ENCODE results near the gene CIBAR2. TPM values are rescaled to one million over a fixed set of nuclear protein-coding genes. Genes with fewer than 3 reads are reported as not detected.

CIBAR2 gene
- total RNA-seq, 1 donor from 2014 or later, result not detected

DNA sequence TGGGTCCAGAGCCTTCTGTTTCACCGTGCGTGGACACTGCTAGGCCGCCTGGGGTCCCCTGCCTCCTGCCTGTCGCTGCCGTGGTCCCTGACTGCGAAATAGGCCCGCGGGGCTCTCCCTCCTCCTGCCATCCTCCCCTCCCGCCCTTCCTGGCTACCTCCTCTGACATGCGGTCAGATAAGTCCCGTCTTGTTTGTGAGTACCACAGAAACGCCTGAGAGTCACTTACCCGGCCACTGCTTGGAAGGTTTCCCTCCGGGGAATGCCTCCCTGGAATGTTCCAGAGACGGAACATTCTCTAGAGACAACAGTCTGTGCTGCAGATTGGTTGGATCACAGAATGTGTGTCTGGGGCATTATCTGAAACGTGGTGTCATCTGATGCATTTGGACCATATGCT, 22.7 kb downstream of the CIBAR2 start:
- DNase-seq (ENCODE audit: low spot score), result no peak
- intact Hi-C loops (cut with DNase I), result no loop called here

DNA sequence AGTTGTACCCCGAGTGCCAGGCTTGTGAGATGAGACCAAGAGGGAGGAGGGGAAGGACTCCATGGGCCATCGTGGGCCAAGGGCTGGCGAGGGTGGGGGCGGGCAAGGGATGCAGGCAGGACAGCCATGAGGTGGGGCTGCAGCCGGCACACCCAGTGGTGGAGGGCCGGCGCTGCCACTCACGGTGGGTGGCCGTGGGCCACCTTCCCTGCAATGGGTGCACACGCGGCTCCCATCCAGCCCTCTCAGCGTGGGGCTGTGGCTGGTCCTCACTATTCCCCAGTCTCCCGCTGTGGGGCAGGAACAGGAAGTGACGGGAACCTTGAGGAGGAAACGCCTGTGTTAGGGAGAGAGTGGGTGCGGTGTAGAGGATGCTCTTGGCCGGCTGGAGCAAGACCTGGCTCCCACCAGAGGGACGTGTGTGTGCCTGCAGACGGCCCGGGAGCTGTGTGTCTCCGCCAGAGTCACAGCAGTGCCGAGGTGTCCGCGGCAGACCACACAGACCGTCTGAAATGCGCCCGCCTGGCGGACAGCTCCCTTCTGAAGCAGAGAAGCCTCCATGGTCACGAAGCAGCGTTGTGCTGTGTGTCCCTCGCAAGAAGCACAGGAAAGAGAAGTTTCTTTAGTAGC, 23.6 kb downstream of the CIBAR2 start:
- DNase-seq (ENCODE audit: low spot score), result no peak
- intact Hi-C loops (cut with DNase I), result no loop called here

DNA sequence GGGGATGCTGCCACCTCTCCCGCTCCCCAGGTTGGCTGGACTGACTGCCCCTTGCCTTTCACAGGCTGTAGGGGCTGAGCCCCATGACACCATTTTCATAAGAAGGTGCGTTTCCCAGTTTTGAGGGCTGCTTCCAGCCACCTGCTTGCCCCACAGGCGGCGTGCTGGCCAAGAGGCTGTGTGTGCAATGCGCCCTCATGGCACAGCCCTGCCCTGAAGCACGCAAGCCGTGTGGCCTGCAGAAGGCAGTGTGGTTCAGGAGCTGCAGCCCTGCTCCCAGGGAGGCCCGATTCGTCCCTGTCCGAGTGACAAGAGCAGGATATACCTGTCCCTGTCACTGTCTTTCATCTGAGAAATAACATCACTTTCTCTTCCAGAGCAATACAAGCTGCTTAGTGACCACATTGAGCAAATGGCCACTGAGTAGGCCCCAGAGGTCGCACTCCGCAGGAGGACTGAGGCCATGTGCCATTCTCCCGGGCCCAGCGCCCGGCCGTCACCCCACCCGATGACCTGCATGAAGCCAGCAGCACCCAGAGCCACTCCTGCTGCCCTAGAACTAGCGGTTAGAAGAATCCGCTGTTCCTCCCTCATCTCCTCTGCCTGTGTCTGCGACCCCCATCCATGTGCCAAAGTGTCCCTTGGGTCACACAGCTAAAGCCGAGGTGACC, 24.2 kb downstream of the CIBAR2 start:
- no peak for DNase-seq (ENCODE audit: low spot score)
- intact Hi-C loops (cut with DNase I), result no loop called here

DNA sequence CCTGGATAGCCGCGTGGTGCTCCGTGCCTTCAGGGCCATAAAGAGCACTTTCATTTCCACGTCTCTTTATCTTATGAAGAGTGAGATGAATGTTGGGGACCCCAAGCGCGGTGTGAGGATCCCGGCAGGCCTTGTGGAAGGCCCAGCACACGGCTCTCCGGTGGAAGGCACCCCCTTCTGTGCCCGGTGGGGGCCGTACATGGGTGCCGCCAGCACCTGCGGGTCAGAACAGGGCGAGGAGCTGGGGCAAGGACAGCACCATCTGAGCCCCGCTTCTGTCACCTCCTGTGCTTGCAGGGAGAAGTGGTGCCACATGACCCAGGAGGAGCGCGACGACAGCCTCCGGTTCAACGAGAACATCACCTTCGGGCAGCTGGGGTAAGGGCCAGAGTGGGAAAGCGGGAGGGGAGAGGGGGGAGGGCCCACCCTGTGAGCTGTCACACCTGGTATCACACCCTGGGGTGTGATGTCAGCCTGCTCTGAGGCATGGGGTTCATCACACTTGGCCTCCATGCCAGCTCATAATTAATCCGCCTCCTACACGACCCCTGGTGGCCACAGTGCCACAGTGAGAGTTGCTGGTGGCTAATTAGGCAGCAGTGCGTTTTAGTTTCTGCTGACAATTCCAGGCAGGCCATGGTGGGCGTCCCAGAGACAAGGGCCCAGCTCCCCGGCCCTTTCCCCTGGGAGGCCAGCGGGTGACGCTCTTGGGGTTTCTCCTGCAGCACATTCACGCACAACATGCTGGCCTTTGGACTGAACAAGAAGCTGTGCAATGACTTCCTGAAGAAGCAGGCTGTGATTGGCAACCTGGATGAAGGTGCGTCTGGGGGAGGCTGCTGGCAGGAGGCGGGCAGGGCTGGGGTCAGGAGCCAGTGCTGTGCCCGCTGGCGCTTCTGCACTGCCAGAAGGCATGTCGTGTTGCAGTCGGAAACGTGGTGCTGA, 25.7 kb downstream of the CIBAR2 start:
- DNase-seq (ENCODE audit: low spot score), result no peak
- intact Hi-C loops (cut with DNase I), result no loop called here

DNA sequence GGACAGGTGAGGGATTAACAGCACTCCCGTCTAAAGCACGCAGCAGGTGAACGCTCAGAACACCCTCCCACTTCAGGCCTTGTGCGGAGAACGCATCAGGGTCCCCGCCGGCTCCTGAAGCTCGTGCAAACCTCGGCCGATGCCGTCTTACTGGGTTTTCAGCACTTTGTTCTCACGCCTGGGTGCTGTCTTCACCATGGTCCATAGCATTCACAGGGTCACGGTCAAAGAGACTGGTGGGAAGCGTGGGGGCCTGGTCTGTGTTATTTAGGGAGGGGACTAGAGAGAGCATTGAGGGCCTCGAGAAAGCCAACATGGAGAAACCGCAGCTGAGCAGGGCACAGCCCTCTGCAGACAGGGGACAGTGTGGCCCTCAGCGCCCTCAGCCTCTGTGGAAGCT, 26.6 kb downstream of the CIBAR2 start:
- intact Hi-C loops (cut with DNase I), result no loop called here
- no peak for DNase-seq (ENCODE audit: low spot score)

DNA sequence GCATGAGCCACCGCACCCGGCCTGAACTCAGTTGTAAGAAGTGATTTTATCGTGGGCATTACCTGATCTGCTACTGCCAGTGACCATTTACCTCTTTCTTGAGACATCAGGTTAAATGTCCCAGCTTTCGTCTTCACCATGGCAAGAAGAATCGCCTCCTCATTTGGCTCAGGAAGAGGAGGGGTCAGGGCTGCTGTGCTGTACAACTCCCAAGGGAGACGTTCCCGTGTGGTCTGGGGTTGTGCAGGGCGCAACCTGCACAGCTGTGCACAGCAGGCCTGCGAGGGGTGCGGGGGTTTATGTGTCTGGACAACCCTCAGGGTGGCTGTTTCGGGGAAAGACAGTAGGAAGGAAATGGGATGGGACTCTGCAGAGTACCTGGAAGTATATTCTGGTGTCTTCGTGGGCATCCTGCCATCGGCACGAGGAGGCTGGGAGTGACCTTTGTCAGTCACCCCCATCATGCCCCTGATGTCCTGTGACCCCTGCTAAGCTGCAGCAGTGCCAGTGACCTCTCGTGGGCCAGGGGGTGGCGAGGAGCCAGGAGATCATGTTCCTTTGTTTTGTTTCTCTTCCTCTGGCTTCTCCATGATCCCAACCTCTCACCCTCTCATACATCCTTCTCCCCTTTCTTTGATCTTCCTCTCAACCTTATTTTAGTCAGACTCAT, 27.3 kb downstream of the CIBAR2 start:
- intact Hi-C loops (cut with DNase I), result no loop called here
- DNase-seq (ENCODE audit: low spot score), result no peak

DNA sequence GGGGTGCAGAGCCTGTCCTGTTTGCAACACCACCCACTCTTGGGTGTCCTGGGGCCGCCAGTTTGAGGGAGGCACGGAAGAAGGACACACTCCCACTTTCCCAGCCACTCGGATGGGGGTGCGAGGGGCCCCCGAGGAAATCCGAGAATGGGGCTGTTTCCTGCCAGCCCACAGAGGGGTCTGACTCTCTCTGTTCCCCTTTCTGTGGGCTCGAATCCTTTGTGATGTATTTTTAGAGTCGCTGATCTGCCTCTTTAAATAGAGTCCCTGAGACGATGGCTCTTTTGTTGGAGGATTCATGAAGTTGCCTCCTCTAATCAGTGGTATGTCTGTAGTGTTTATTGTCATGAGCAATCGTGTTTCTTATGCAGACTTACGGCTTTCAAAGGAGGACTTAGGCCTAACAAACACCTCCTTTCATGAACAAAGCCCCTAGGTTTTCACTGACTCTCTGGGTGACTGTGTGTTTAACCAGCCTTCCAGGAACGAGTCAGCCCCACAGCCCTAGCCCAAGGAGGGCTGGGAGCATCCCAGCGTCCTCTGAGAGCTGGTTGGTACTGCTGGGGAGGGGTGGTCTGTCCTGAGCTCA, 29.1 kb downstream of the CIBAR2 start:
- intact Hi-C loops (cut with DNase I), result no loop called here
- no peak for DNase-seq (ENCODE audit: low spot score)

DNA sequence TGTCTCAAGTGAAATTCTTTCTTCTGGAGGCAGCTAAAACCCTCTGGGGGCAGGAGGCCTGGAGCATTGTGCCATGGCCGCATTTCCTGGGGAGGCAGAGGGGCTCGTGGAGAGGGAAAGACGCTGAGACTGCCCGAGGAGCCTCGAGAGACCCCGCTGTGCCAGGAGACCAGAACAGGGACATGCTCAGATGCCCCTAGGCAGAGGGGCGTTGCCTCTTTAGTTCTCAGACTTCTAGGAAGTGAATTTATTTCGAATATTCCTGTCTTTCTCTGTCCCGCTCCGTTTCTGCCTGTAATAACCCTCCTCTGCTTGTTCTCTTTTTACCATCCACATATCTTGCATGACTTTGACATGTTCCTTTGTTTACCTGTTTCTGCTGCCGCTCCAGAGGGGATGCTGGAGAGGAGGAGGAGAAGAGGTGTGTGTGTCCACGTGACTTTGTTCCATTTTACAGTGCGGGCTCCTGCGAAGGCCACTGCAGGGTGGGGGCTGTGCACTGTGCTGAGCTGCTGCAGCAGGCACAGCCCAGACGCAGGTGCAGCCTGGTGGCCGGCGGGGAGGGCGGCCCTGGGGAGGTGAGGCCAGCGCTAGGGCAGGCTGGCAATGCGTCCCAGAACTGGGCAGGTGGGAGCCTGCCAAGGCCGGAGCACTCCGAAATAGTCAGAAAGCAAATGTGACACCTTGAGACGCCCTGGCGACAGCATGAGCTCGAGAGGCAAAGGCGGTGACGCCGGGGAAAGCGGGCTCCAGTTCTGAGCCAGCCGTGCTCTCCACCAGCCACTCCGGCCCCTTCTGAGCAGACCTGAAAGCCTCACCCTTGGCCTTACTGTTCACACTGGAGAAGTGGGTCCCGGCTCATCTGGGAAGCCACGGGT, 29.9 kb downstream of the CIBAR2 start:
- no peak for DNase-seq (ENCODE audit: low spot score)
- intact Hi-C loops (cut with DNase I), result no loop called here

DNA sequence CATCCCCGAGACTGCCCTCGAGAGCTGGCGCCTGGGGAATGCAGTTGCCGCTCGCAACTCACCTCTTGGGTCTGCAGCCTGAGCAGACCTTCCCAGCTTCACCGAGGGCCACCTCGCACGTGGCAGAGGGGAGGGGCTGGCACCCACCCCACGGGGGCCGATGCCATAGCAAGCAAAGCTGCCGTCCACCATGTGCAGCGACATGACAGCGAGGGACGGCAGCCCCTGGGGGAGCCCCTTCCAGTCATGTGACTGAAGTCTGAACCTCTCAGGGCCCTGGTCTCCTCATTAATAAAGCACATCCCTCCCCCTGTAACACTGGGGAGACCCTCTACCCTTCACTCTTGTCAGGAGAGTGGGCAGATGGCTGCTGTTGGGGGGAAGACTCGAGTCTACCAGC, 30.5 kb downstream of the CIBAR2 start:
- intact Hi-C loops (cut with DNase I), result no loop called here

DNA sequence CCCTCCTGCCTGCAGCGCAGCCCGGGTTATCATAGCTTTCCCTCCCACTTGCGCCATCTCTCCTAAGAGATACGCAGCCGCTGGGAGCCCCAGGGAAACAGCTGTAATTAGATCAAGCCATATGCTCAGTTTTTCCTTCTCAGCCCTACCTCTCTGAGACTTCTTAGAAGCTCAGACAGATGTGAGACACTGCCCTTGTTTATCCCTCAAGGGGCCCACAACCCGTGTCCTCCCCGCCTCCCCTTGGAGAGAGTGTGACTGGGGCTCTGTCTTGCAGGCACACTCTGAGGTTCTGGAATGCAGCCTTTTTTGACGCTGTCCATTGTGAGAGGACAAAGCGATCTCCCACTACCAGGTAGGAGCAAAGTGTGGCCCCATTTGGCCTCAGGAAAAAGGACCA, 31.2 kb downstream of the CIBAR2 start:
- intact Hi-C loops (cut with DNase I), result no loop called here
- DNase-seq (ENCODE audit: low spot score), result no peak

More for the DNA sequence above, 30.5 kb downstream of the CIBAR2 start:
- DNase-seq (ENCODE audit: low spot score), result no peak

DNA sequence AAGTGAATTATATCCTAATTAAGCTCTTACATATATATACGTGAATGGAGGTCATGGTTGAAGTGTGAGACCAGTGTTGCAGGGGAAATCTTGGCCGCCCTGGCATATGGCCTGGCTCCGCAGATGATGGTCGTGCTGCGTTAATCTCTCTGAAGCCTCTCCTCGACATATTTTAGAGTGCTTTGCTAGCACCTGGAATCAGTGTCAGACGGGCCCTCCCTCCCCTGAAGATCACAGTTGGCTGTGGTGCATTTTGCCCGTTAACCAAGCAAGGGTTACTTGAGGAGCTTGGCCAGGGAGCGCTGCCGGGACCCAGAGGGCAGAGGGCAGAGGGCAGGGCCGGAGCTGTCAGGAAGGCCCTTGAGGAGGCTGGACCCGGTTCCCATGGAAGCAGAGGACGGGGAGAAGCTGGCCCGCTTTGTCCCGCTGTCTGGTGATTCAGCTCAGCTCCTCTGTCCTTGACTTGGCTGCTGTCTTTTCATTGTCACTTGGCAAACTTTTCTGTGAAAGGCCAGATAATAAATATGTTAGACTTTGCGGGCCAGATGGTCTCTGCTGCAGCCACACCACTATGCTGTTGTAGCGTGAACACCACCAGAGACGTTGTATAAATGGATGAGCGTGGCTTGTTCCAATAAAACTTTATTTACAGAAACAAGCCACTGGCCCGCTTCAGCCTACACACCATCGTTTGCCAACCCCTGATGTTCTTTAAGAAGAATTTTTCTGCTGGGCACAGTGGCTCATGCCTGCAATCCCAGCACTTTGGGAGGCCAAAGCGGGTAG, 32.3 kb downstream of the CIBAR2 start:
- intact Hi-C loops (cut with DNase I), result no loop called here
- DNase-seq (ENCODE audit: low spot score), result no peak

DNA sequence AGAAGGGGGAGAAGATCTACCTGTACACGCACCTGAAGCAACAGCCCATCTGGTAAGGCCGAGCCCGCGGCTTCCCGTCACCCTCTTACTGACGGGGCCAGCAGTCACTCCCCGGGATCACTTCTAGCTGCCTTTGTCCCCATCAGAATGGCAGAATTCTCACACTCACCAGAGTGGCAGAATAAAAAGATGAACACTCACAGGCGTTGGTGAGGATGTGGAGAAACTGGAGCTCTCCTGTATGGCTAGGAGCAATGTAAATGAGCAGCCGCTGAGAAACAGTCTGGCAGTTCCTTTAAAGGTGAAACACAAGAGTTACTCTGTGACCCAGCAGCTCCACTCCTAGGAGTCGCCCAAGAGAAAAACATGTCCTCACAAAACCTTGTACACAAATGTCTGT, 33.3 kb downstream of the CIBAR2 start:
- intact Hi-C loops (cut with DNase I), result no loop called here
- no peak for DNase-seq (ENCODE audit: low spot score)

DNA sequence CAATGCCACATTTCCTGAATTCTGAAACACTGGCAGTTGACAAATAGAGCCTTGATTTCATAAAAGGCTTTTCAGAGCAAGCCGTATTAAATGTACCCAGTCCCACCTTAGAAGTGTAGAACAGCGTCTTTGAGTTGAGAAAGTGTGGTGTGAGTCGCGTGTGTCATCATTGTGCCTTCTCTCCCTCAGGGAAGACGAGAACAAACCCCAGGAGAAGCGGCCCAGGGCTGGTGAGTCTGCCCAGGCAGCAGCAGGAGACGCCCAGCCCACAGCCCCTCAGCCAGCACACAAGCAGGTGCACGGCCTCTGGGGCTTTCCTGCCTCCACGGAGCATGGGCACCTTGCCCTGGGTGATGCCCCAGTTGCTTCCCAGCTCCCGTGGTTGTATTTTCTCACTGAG, 34.0 kb downstream of the CIBAR2 start:
- intact Hi-C loops (cut with DNase I), result no loop called here
- no peak for DNase-seq (ENCODE audit: low spot score)

DNA sequence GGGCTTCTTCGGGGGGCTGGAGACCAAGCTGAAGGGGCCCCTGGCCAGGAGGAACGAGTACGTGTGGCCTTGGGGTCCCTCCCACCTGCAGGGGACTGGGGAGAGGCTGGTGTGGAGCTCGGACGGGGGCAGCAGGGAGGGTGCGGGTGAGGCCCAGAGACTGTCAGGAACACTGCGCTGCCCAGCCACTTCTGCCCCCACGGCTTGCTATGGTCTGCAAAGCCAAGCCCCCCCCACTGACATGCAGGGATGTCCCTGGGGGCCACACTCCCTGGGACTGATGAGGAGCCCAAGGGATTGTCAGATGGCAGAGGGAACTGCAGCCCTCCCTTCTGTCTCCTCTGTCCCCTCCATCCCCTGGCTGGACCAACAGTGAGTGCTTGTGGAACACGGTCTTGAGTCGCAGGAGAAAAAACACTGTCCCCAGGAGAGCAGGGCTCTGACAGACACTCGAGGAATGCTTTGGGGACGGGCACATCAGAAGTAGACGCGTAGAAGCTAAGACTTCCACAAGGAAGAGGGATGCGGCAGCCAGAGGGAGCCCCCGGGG, 34.6 kb downstream of the CIBAR2 start:
- intact Hi-C loops (cut with DNase I), result no loop called here
- DNase-seq (ENCODE audit: low spot score), result no peak

DNA sequence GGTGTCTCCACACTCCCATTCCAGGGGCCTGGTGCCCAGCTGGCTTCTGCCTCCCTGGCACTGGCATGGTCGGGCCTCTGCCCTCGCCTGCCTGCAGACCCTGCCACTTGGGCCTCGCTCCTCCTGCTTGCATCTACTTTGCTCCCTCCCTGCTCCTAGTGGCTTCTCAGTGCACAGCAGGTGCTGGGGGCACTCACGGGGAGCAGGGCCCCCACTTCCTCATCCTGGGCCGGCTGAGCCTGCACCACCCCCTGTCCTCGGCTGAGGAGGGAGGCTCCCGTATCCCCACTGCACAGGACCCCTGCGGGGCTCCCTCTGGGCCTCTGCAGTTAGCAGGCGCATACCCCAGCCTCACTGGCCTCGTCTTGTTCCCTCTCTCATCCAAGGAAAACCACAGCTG, 35.2 kb downstream of the CIBAR2 start:
- DNase-seq (ENCODE audit: low spot score), result no peak
- intact Hi-C loops (cut with DNase I), result no loop called here

DNA sequence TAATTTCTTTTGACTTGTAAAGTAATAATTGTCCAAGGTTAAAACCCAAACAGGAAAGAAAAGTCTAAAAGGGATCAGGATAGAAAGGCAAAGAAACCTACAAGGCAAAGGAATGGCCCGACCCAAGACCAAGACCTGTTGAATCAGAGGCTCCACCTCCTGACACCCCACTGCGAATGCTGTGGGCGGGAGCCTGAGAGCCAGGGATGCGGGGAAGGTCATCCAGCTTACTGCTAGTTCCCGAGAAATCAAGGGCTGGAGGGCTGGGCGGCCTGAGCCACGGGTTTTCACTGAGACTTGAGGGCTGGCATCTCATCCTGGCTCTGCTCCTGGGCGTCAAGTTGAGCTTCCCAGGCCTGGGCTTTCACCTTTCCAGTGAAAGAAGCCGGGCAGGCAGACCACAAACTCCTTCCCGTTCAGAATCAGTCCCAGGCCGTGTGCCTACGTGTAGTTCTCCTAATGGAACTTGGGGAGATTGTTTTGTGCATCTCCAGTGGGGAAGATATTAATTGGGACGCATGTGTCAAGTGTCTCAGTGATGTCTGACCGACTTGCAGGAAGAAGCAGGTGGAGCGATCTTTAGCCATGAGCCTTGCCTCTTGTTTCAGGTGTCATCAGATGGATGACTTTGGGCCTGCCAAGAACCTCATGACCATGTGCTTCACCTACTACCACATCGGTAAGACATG, 36.9 kb downstream of the CIBAR2 start:
- DNase-seq (ENCODE audit: low spot score), result no peak
- intact Hi-C loops (cut with DNase I), result no loop called here

DNA sequence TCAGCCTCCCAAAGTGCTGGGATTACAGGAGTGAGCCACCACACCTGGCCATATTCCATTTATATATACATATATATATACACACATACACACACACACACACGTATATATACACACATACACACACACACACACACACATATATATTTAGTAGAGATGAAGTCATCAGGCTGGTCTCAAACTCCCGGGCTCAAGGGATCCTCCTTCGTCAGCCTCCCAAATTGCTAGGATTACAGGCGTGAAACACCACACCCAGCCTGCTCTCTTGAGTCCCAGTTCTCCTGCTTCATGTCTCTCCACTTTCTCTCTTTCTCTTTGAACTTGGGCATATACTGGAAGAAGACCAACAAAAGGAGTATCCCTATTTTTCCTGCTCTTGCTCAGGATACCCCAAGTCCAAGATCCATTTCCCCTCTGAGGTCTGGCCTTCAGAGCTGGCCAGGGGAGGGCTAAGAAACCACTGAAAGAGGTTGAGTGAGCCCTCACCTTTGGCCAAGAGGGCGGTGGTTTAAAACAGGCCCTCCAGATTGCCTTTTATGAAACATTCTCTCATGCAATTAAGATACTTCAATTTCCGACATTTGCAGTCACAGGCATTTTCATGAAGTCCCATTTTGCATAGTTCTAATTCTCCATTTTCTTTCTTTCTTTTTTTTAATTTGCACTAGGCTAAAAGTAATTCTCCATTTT, 37.9 kb downstream of the CIBAR2 start:
- intact Hi-C loops (cut with DNase I), result no loop called here
- DNase-seq (ENCODE audit: low spot score), result no peak
